Chondrocyte (in vitro differentiated cells): ENCODE data around the gene ITFG1. TPM values are rescaled to one million over a fixed set of nuclear protein-coding genes. Genes with fewer than 3 reads are reported as not detected.

Source experiments
- DNase-seq: peaks from one replicate; pipeline ENCODE4 v3.0.0; 2021; ENCODE audit warnings: mixed read lengths, low spot score
- H3K27ac Mint-ChIP-seq: one replicate; pipeline ENCODE4 v1.8.0; 2021; ENCODE audit warnings: mild to moderate bottlenecking, moderate library complexity, mixed read lengths; ENCODE audit not compliant: unreplicated experiment
- H3K27me3 Mint-ChIP-seq: 2 replicates; pipeline ENCODE4 v1.8.0; 2021; ENCODE audit warnings: low read depth, mixed read lengths
- H3K36me3 Mint-ChIP-seq: 2 replicates; pipeline ENCODE4 v1.8.0; 2021; ENCODE audit warnings: low read depth, mixed read lengths
- H3K4me1 Mint-ChIP-seq: 2 replicates; pipeline ENCODE4 v1.8.0; 2021; ENCODE audit warnings: low read depth, mild to moderate bottlenecking, mixed read lengths
- H3K4me3 Mint-ChIP-seq: one replicate; pipeline ENCODE4 v1.8.0; 2021; ENCODE audit warnings: mild to moderate bottlenecking, moderate library complexity, mixed read lengths; ENCODE audit not compliant: unreplicated experiment
- H3K9me3 Mint-ChIP-seq: 2 replicates; pipeline ENCODE4 v1.8.0; 2021; ENCODE audit warnings: low read depth, mixed read lengths
- total RNA-seq: library from RNA; stranded (reverse); gene quantifications from 3 replicates; pipeline ENCODE4 v1.2.1, GENCODE V29; 2021
- TF ChIP-seq, protein P1 (sequence below): fragments of 200-600 bp; sonication (generic); IDR thresholded peaks from 2 replicates; pipeline ENCODE4 v1.5.0; 2021; ENCODE audit warnings: antibody characterized with exemption, mild to moderate bottlenecking, moderate library complexity

The ITFG1 gene
- total RNA-seq, 1 donor from 2014 or later, result 71.7 TPM

DNA sequence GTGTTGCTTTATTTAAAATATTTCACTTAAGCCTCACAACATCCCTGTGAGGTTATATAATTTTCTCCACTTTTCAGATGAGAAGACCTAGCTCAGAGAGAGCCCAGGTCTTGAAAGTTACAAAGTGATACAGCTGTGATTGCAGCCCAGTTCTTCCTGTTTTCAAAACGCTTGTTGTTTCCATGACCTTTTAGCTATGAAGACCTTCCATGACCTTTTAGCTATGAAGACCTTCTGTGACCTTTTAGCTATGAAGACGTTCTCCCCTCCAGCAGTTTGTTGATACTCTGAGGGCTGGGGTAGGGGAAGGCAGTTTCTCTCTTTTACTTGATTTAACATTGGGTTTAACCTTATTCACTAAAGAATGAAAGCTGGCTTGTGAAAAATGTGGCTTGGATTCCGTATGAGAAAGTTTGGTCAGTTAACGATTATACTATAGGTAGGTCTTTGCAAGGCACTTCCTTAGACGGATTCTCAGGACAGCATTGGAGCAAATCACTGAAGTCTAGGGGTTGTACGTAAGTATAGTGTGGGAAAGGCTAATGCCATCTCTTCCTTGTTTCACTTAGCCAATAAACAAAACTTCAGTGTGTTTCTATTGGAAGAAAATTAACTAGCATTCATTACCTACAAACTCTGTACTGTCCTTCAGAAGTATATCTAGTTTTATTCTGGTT is 21.0 kb upstream of the ITFG1 start:
- no peaks in the 10 kb centered on the region for H3K36me3 Mint-ChIP-seq
- no peak overlapping the region for H3K27ac Mint-ChIP-seq
- no peaks in the 10 kb centered on the region for H3K9me3 Mint-ChIP-seq
- no peak for DNase-seq
- TF ChIP-seq, protein P1, sequence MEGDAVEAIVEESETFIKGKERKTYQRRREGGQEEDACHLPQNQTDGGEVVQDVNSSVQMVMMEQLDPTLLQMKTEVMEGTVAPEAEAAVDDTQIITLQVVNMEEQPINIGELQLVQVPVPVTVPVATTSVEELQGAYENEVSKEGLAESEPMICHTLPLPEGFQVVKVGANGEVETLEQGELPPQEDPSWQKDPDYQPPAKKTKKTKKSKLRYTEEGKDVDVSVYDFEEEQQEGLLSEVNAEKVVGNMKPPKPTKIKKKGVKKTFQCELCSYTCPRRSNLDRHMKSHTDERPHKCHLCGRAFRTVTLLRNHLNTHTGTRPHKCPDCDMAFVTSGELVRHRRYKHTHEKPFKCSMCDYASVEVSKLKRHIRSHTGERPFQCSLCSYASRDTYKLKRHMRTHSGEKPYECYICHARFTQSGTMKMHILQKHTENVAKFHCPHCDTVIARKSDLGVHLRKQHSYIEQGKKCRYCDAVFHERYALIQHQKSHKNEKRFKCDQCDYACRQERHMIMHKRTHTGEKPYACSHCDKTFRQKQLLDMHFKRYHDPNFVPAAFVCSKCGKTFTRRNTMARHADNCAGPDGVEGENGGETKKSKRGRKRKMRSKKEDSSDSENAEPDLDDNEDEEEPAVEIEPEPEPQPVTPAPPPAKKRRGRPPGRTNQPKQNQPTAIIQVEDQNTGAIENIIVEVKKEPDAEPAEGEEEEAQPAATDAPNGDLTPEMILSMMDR, result no peak
- H3K4me3 Mint-ChIP-seq, result no peak overlapping the region
- no peaks in the 10 kb centered on the region for H3K27me3 Mint-ChIP-seq
- H3K4me1 Mint-ChIP-seq, result peaks cover 7% of the 10 kb centered on the region

DNA sequence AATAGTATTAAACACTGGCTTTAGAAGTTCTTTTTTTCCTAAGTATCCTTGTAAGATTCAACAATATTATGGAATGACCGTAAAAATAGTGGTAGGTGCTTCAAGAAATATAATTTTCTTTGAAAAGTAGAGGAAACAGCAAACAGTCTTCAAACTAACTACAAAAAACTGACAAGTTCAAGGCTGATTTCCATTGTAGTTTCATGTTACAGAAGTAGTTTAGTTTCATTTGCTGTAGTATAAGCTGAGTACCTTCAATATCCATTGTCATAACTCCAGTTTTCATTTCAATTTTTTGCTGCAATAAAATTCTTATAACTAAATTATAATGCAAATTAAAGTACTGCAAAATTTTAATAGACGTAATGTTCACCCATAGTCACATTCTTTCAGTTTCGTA is 19.5 kb upstream of the ITFG1 start:
- Mint-ChIP-seq H3K36me3 (no peaks in the 10 kb centered on the region), H3K9me3 (no peaks in the 10 kb centered on the region), H3K4me1 (peaks cover 11% of the 10 kb centered on the region), H3K27ac (no peak overlapping the region), H3K4me3 (no peak overlapping the region), H3K27me3 (no peaks in the 10 kb centered on the region)
- TF ChIP-seq, protein P1, result no peak
- no peak for DNase-seq

DNA sequence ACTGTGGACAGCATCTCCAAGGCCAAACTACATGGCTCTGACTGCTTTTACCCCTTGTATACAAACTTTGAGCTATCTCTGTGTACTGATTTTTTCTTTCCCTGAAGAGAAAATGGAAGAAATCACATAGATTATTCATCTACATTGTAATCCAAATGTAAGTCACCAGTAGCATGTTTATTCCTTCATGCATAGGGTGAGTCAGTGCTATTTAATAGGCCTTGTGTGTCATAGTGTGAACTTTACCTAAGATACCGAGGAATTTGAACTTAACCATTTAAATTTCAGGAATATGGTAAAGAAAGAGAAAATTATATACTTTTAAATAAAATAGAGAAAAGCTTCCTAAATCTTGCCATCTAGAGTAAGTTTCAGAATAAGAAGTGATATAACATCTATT is 16.8 kb upstream of the ITFG1 start:
- TF ChIP-seq, protein P1, result no peak
- peaks cover 14% of the 10 kb centered on the region for H3K4me1 Mint-ChIP-seq
- H3K27ac Mint-ChIP-seq, result no peak overlapping the region
- H3K9me3 Mint-ChIP-seq, result no peaks in the 10 kb centered on the region
- DNase-seq, result no peak
- no peaks in the 10 kb centered on the region for H3K27me3 Mint-ChIP-seq
- H3K4me3 Mint-ChIP-seq, result no peak overlapping the region
- H3K36me3 Mint-ChIP-seq, result no peaks in the 10 kb centered on the region

DNA sequence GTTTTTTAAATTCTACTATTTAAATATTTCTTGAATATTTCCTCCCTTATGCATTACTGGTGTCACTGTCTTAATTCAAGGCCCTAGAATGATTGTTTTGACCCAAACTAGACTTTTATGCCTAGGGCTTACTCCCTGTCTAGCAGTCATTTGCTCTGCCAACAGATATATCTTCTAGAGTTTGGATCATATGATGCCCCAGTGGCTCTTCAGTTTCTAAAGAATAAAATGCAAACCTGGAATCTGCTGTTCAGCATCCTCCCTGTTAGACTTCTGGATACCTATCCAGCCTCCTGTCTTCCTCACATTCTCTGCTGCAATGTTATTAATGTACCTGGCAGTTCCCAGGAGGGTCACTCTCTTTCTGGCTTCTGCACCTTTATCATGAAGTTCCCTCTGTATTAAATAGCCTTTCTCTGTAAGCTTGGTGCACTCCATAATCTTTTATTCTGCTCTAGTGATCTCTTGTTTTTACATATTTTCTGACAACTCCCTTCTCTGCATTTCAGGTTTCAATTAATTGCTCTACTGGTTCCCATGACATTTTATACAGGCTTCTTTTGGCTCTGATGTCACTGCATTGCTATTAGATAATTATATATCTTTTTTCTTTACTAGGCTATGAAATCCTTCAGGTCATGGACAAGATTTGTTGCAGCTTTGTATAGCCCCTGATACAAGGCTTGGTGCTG is 15.9 kb upstream of the ITFG1 start:
- H3K27ac Mint-ChIP-seq, result peak overlapping the region; percentile 1

DNA sequence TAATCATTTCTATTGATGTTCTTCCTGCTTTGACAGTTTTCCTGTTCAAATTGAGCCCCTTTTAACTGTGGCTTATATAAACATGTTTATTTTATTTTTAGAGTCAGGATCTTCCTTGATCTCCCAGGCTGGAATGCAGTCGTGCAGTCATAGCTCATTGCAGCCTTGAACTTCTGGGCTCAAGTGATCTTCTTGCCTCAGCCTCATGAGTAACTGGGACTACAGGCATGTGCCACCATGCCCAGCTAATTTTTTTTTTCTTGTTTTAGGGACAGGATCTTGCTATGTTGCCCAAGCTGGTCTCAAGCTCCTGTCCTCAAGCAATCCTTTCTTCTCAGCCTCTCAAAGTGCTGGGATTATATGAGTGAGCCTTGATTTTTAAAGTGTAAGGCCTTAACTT is 14.9 kb upstream of the ITFG1 start:
- Mint-ChIP-seq H3K9me3 (no peaks in the 10 kb centered on the region), H3K27ac (peak overlapping the region; percentile 74), H3K4me3 (no peak overlapping the region), H3K36me3 (no peaks in the 10 kb centered on the region), H3K4me1 (peaks cover 14% of the 10 kb centered on the region), H3K27me3 (no peaks in the 10 kb centered on the region)
- no peak for DNase-seq
- TF ChIP-seq, protein P1, result no peak

More for the DNA sequence above, 15.9 kb upstream of the ITFG1 start:
- TF ChIP-seq, protein P1, result no peak
- Mint-ChIP-seq H3K27me3 (no peaks in the 10 kb centered on the region), H3K9me3 (no peaks in the 10 kb centered on the region), H3K4me1 (peaks cover 14% of the 10 kb centered on the region), H3K4me3 (no peak overlapping the region), H3K36me3 (no peaks in the 10 kb centered on the region)
- DNase-seq, result no peak
